Measurements from ENCODE around the gene MACROD1. TPM values are rescaled to one million over a fixed set of nuclear protein-coding genes. Genes with fewer than 3 reads are reported as not detected.

The MACROD1 gene
- total RNA-seq, 5 donors from 2014 or later (not counting 1 experiment from before 2014, with no cell fraction given): 6.0 to 14.8 (median 10.4) TPM

GRCh38 chr11:64040684-64041322 is 125.1 kb downstream of the MACROD1 start:
- Mint-ChIP-seq H3K27ac (no peak overlapping the region), H3K9me3 (no peaks in the 10 kb centered on the region), H3K4me3 (no peak overlapping the region), H3K27me3 (peaks cover 4 to 23% of the 10 kb centered on the region in 2 donors), H3K4me1 (peaks cover 0 to 4% (median 0%) of the 10 kb centered on the region in 3 donors), H3K36me3 (no peaks in the 10 kb centered on the region)
- H3K27me3 ChIP-seq (replicated peaks in 1 of 2; ENCODE audit: control insufficient read depth in 2 of 2, extremely low read depth in 1 of 2, insufficient read depth in 2 of 2, low read length in 1 of 2): peaks cover 0 to 50% of the 10 kb centered on the region in 2 experiments
- peaks cover 0 to 8% of the 10 kb centered on the region in 2 experiments for H3K4me1 ChIP-seq (ENCODE audit: control insufficient read depth in 1 of 2, extremely low read depth in 1 of 2, insufficient read depth in 2 of 2, low read length in 2 of 2)
- no peak for ATAC-seq (replicated peaks in 1 of 4)
- H3K27ac ChIP-seq (ENCODE audit: low read length): no peak overlapping the region
- WGBS (ENCODE audit: insufficient coverage): 82% methylated on average over 10 of the region's 20 CpGs
- no peaks in the 10 kb centered on the region for H3K36me3 ChIP-seq (ENCODE audit: control insufficient read depth in 2 of 2, extremely low read depth in 1 of 2, insufficient read depth in 1 of 2, low read length in 1 of 2)
- no peak overlapping the region for H3K4me3 ChIP-seq (ENCODE audit: control insufficient read depth in 1 of 2, extremely low read depth in 1 of 2, low read length in 1 of 2)
- H3K9me3 ChIP-seq: no peaks in the 10 kb centered on the region
- POLR2A ChIA-PET: no interaction called here
- CTCF ChIA-PET: no interaction called here
- no peak for DNase-seq

GRCh38 chr11:64039012-64039665 is 126.8 kb downstream of the MACROD1 start:
- H3K4me3 ChIP-seq (ENCODE audit: control insufficient read depth in 1 of 2, extremely low read depth in 1 of 2, low read length in 1 of 2): no peak overlapping the region
- Mint-ChIP-seq H3K4me3 (no peak overlapping the region), H3K9me3 (no peaks in the 10 kb centered on the region), H3K27me3 (peaks cover 16 to 35% of the 10 kb centered on the region in 2 donors), H3K4me1 (peaks cover 5 to 13% (median 5%) of the 10 kb centered on the region in 3 donors), H3K36me3 (no peaks in the 10 kb centered on the region), H3K27ac (no peak overlapping the region)
- ChIA-PET POLR2A (no interaction called here), CTCF (no interaction called here)
- no peaks in the 10 kb centered on the region for H3K9me3 ChIP-seq
- DNase-seq (no peak), ATAC-seq (replicated peaks in 1 of 4) (no peak)
- H3K36me3 ChIP-seq (ENCODE audit: control insufficient read depth in 2 of 2, extremely low read depth in 1 of 2, insufficient read depth in 1 of 2, low read length in 1 of 2): no peaks in the 10 kb centered on the region
- no peak overlapping the region for H3K27ac ChIP-seq (ENCODE audit: low read length)
- H3K4me1 ChIP-seq (ENCODE audit: control insufficient read depth in 1 of 2, extremely low read depth in 1 of 2, insufficient read depth in 2 of 2, low read length in 2 of 2): peaks cover 0 to 13% of the 10 kb centered on the region in 2 experiments
- 67% methylated on average over 15 of the region's 16 CpGs for WGBS (ENCODE audit: insufficient coverage)
- H3K27me3 ChIP-seq (replicated peaks in 1 of 2; ENCODE audit: control insufficient read depth in 2 of 2, extremely low read depth in 1 of 2, insufficient read depth in 2 of 2, low read length in 1 of 2): peaks cover 0 to 62% of the 10 kb centered on the region in 2 experiments

GRCh38 chr11:64038500-64038899 is 127.4 kb downstream of the MACROD1 start:
- ATAC-seq (replicated peaks in 1 of 4) (no peak), DNase-seq (no peak)
- no peak overlapping the region for H3K4me3 Mint-ChIP-seq
- ChIA-PET POLR2A (no interaction called here), CTCF (no interaction called here)
- Histone ChIP-seq H3K36me3 (ENCODE audit: control insufficient read depth in 2 of 2, extremely low read depth in 1 of 2, insufficient read depth in 1 of 2, low read length in 1 of 2) (no peaks in the 10 kb centered on the region), H3K4me1 (ENCODE audit: control insufficient read depth in 1 of 2, extremely low read depth in 1 of 2, insufficient read depth in 2 of 2, low read length in 2 of 2) (peaks cover 0 to 13% of the 10 kb centered on the region in 2 experiments), H3K4me3 (ENCODE audit: control insufficient read depth in 1 of 2, extremely low read depth in 1 of 2, low read length in 1 of 2) (no peak overlapping the region), H3K9me3 (no peaks in the 10 kb centered on the region), H3K27ac (ENCODE audit: low read length) (no peak overlapping the region), H3K27me3 (replicated peaks in 1 of 2; ENCODE audit: control insufficient read depth in 2 of 2, extremely low read depth in 1 of 2, insufficient read depth in 2 of 2, low read length in 1 of 2) (peaks cover 0 to 67% of the 10 kb centered on the region in 2 experiments)
- peaks cover 20 to 40% of the 10 kb centered on the region in 2 donors for H3K27me3 Mint-ChIP-seq
- H3K9me3 Mint-ChIP-seq: no peaks in the 10 kb centered on the region
- no peak overlapping the region for H3K27ac Mint-ChIP-seq
- H3K4me1 Mint-ChIP-seq: peaks cover 5 to 14% (median 5%) of the 10 kb centered on the region in 3 donors
- no peaks in the 10 kb centered on the region for H3K36me3 Mint-ChIP-seq
- no CpG with 5 or more reads among the region's 4 CpGs for WGBS (ENCODE audit: insufficient coverage)

- Histone ChIP-seq H3K36me3 (ENCODE audit: control insufficient read depth in 2 of 2, extremely low read depth in 1 of 2, insufficient read depth in 1 of 2, low read length in 1 of 2) (no peaks in the 10 kb centered on the region), H3K4me3 (ENCODE audit: control insufficient read depth in 1 of 2, extremely low read depth in 1 of 2, low read length in 1 of 2) (no peak overlapping the region), H3K27ac (ENCODE audit: low read length) (no peak overlapping the region), H3K4me1 (ENCODE audit: control insufficient read depth in 1 of 2, extremely low read depth in 1 of 2, insufficient read depth in 2 of 2, low read length in 2 of 2) (peaks cover 0 to 13% of the 10 kb centered on the region in 2 experiments), H3K9me3 (no peaks in the 10 kb centered on the region), H3K27me3 (replicated peaks in 1 of 2; ENCODE audit: control insufficient read depth in 2 of 2, extremely low read depth in 1 of 2, insufficient read depth in 2 of 2, low read length in 1 of 2) (peaks cover 0 to 77% of the 10 kb centered on the region in 2 experiments)
- ATAC-seq (replicated peaks in 1 of 4) (no peak), DNase-seq (no peak)
- H3K9me3 Mint-ChIP-seq: no peaks in the 10 kb centered on the region
- H3K36me3 Mint-ChIP-seq: no peaks in the 10 kb centered on the region
- 26% methylated on average over 16 of the region's 23 CpGs for WGBS (ENCODE audit: insufficient coverage)
- no peak overlapping the region for H3K27ac Mint-ChIP-seq
- peaks cover 26 to 47% of the 10 kb centered on the region in 2 donors for H3K27me3 Mint-ChIP-seq
- ChIA-PET POLR2A (no interaction called here), CTCF (no interaction called here)
- peaks cover 5 to 14% (median 5%) of the 10 kb centered on the region in 3 donors for H3K4me1 Mint-ChIP-seq
- no peak overlapping the region for H3K4me3 Mint-ChIP-seq
These were observed 128.8 kb downstream of the MACROD1 start for GRCh38 chr11:64037027-64037634.

- Mint-ChIP-seq H3K4me1 (peaks cover 5 to 14% (median 5%) of the 10 kb centered on the region in 3 donors), H3K9me3 (no peaks in the 10 kb centered on the region), H3K36me3 (no peaks in the 10 kb centered on the region), H3K4me3 (no peak overlapping the region), H3K27me3 (peaks cover 26 to 47% of the 10 kb centered on the region in 2 donors), H3K27ac (no peak overlapping the region)
- no peaks in the 10 kb centered on the region for H3K9me3 ChIP-seq
- H3K27me3 ChIP-seq (replicated peaks in 1 of 2; ENCODE audit: control insufficient read depth in 2 of 2, extremely low read depth in 1 of 2, insufficient read depth in 2 of 2, low read length in 1 of 2): peaks cover 0 to 80% of the 10 kb centered on the region in 2 experiments
- no peak overlapping the region for H3K4me3 ChIP-seq (ENCODE audit: control insufficient read depth in 1 of 2, extremely low read depth in 1 of 2, low read length in 1 of 2)
- 3% methylated on average over 76 of the region's 85 CpGs for WGBS (ENCODE audit: insufficient coverage)
- POLR2A ChIA-PET: no interaction called here
- DNase-seq: no peak
- no peaks in the 10 kb centered on the region for H3K36me3 ChIP-seq (ENCODE audit: control insufficient read depth in 2 of 2, extremely low read depth in 1 of 2, insufficient read depth in 1 of 2, low read length in 1 of 2)
- ATAC-seq (replicated peaks in 1 of 4): no peak
- H3K4me1 ChIP-seq (ENCODE audit: control insufficient read depth in 1 of 2, extremely low read depth in 1 of 2, insufficient read depth in 2 of 2, low read length in 2 of 2): peaks cover 0 to 13% of the 10 kb centered on the region in 2 experiments
- CTCF ChIA-PET: no interaction called here
- no peak overlapping the region for H3K27ac ChIP-seq (ENCODE audit: low read length)
These were observed 129.6 kb downstream of the MACROD1 start for GRCh38 chr11:64036087-64037026.

GRCh38 chr11:64035576-64035975 is 130.3 kb downstream of the MACROD1 start, which contains the start of gene FLRT1:
Gene FLRT1 (plus strand): TSS chr11:64035931. CDS start chr11:64116268, 80,337 bp downstream.
- ChIA-PET POLR2A (no interaction called here), CTCF (no interaction called here)
- peak within 1 kb of the TSS; percentile 25 to 77 (median 65) for H3K4me3 Mint-ChIP-seq
- no peaks in the 10 kb centered on the region for H3K36me3 Mint-ChIP-seq
- H3K4me1 Mint-ChIP-seq: peaks cover 5 to 14% (median 5%) of the 10 kb centered on the region in 3 donors
- Histone ChIP-seq H3K36me3 (ENCODE audit: control insufficient read depth in 2 of 2, extremely low read depth in 1 of 2, insufficient read depth in 1 of 2, low read length in 1 of 2) (no peaks in the 10 kb centered on the region), H3K27ac (ENCODE audit: low read length) (no peak within 1 kb of the TSS), H3K4me3 (ENCODE audit: control insufficient read depth in 1 of 2, extremely low read depth in 1 of 2, low read length in 1 of 2) (no peak within 1 kb of the TSS), H3K27me3 (replicated peaks in 1 of 2; ENCODE audit: control insufficient read depth in 2 of 2, extremely low read depth in 1 of 2, insufficient read depth in 2 of 2, low read length in 1 of 2) (peaks cover 0 to 74% of the 10 kb centered on the region in 2 experiments), H3K9me3 (no peaks in the 10 kb centered on the region), H3K4me1 (ENCODE audit: control insufficient read depth in 1 of 2, extremely low read depth in 1 of 2, insufficient read depth in 2 of 2, low read length in 2 of 2) (peaks cover 0 to 13% of the 10 kb centered on the region in 2 experiments)
- no peak for DNase-seq
- H3K27ac Mint-ChIP-seq: no peak within 1 kb of the TSS
- 1% methylated on average over 36 of the region's 64 CpGs for WGBS (ENCODE audit: insufficient coverage)
- no peaks in the 10 kb centered on the region for H3K9me3 Mint-ChIP-seq
- no peak for ATAC-seq (replicated peaks in 1 of 4)
- H3K27me3 Mint-ChIP-seq: peaks cover 26 to 47% of the 10 kb centered on the region in 2 donors
